Measurements from ENCODE around the gene RIT1. TPM values are rescaled to one million over a fixed set of nuclear protein-coding genes. Genes with fewer than 3 reads are reported as not detected.
"Not testable (repeated sequence)": the region's sequence is repeated elsewhere in the genome, so short reads cannot be mapped to it uniquely, and the experiment has no call there.

The RIT1 gene
- total RNA-seq, 1 experiment from 2014 or later = 26.4 TPM

- H4K20me1 ChIP-seq (ENCODE audit: control insufficient read depth, insufficient read depth, insufficient read length) = no peaks in the 10 kb centered on the region
- H3K14ac ChIP-seq (ENCODE audit: insufficient read depth, low read length) = no peak overlapping the region
- H2BK20ac ChIP-seq (ENCODE audit: low read depth, low read length, poor library complexity, severe bottlenecking) = no peak overlapping the region
- no peak overlapping the region for H3K18ac ChIP-seq (ENCODE audit: insufficient read length, low read depth, low read length)
- no peak overlapping the region for H3K4me3 Mint-ChIP-seq
- H3K9me3 Mint-ChIP-seq = no peaks in the 10 kb centered on the region
- H3K4me1 Mint-ChIP-seq = no peaks in the 10 kb centered on the region
- no peaks in the 10 kb centered on the region for H3K4me1 ChIP-seq (ENCODE audit: insufficient read depth, low read length)
- no peak for TF ChIP-seq CTCF (conservative IDR thresholded peaks at IDR 0.05)
- H4K8ac ChIP-seq (replicated peaks; ENCODE audit: insufficient read length, low read depth, low read length) = no peak overlapping the region
- no peaks in the 10 kb centered on the region for H3K79me1 ChIP-seq (ENCODE audit: insufficient read depth, low read depth, low read length, poor library complexity, severe bottlenecking)
- no peak overlapping the region for H3T11ph ChIP-seq (ENCODE audit: low read length)
- no peak overlapping the region for H4K91ac ChIP-seq (ENCODE audit: insufficient read length, low read depth, low read length)
- no peak overlapping the region for H2BK12ac ChIP-seq (ENCODE audit: insufficient read length, low read depth, low read length)
- H3K27ac ChIP-seq (ENCODE audit: insufficient read length, low read depth, low read length) = no peak overlapping the region
- H3K4me2 ChIP-seq (ENCODE audit: insufficient read depth, insufficient read length, low read length) = no peak overlapping the region
- no peak overlapping the region for H3K56ac ChIP-seq (ENCODE audit: insufficient read length, low read depth, low read length)
- no peak overlapping the region for H2AK5ac ChIP-seq (ENCODE audit: insufficient read length, low read length)
- no peak overlapping the region for H3K9ac ChIP-seq (ENCODE audit: extremely low read depth, insufficient read length, low read length)
- H3K23me2 ChIP-seq (ENCODE audit: insufficient read length, low read depth, low read length, poor library complexity, severe bottlenecking) = no peaks in the 10 kb centered on the region
- peaks cover 19 to 45% (median 44%) of the 10 kb centered on the region in 3 experiments; a peak in 6 of 7 replicates for H3K36me3 Mint-ChIP-seq (ENCODE audit: insufficient read depth in 1 of 3, low read depth in 3 of 3)
- H3K4ac ChIP-seq (ENCODE audit: low read depth, low read length) = no peak overlapping the region
- H2BK15ac ChIP-seq (ENCODE audit: low read depth, low read length) = no peak overlapping the region
- no CpG with 5 or more reads among the region's 1 CpG for WGBS (ENCODE audit: extremely low coverage, insufficient read length, low lambda C conversion rate)
- no peak for DNase-seq
- no peak overlapping the region for H2BK120ac ChIP-seq (ENCODE audit: low read depth, low read length, poor library complexity, severe bottlenecking)
- H2BK5ac ChIP-seq (ENCODE audit: insufficient read length, low read length) = no peak overlapping the region
- no peak overlapping the region for H3K27ac Mint-ChIP-seq
- H3K9me3 ChIP-seq (ENCODE audit: control insufficient read depth, low read depth, low read length) = no peaks in the 10 kb centered on the region
- no peaks in the 10 kb centered on the region for H3K27me3 ChIP-seq (ENCODE audit: insufficient read depth, low read length)
- H2AFZ ChIP-seq (ENCODE audit: low read length) = no peak overlapping the region
- no peak overlapping the region for H4K5ac ChIP-seq (ENCODE audit: insufficient read length, low read depth, low read length)
- H3K79me2 ChIP-seq (ENCODE audit: insufficient read depth, low read length) = no peaks in the 10 kb centered on the region
- no peaks in the 10 kb centered on the region for H3K27me3 Mint-ChIP-seq (ENCODE audit: low read depth)
- no peak overlapping the region for H3K23ac ChIP-seq (ENCODE audit: insufficient read length, low read depth, low read length)
These were observed 13.4 kb downstream of the RIT1 start for GRCh38 chr1:155897746-155898145.

DNA sequence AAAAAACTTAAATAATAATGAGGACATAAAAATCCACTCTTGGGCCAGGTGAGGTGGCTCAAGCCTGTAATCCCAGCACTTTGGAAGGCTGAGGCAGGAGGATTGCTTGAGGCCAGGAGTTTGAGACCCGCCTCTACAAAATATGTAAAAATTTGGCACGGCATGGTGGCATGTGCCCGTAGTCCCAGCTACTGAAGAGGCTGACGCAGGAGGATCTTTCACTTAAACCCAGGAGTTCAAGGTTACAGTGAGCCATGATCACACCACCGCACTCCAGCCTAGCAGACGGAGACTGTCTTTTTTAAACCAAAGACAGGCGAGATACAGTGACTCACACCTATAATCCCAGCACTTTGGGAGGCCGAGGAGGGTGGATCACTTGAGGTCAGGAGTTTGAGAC, 14.7 kb downstream of the RIT1 start:
- not testable (repeated sequence) for H2BK120ac ChIP-seq (ENCODE audit: low read depth, low read length, poor library complexity, severe bottlenecking); H3K4me1 Mint-ChIP-seq; H3K4me3 Mint-ChIP-seq; H3K27ac ChIP-seq (ENCODE audit: insufficient read length, low read depth, low read length); H4K8ac ChIP-seq (replicated peaks; ENCODE audit: insufficient read length, low read depth, low read length); H3K23ac ChIP-seq (ENCODE audit: insufficient read length, low read depth, low read length); H3K9ac ChIP-seq (ENCODE audit: extremely low read depth, insufficient read length, low read length); H3K27me3 ChIP-seq (ENCODE audit: insufficient read depth, low read length); H4K20me1 ChIP-seq (ENCODE audit: control insufficient read depth, insufficient read depth, insufficient read length); H3K27me3 Mint-ChIP-seq (ENCODE audit: low read depth); H3K9me3 Mint-ChIP-seq; H3K4ac ChIP-seq (ENCODE audit: low read depth, low read length); H3K56ac ChIP-seq (ENCODE audit: insufficient read length, low read depth, low read length); DNase-seq; H2BK15ac ChIP-seq (ENCODE audit: low read depth, low read length); H3K18ac ChIP-seq (ENCODE audit: insufficient read length, low read depth, low read length); H3T11ph ChIP-seq (ENCODE audit: low read length); H3K14ac ChIP-seq (ENCODE audit: insufficient read depth, low read length); H2BK12ac ChIP-seq (ENCODE audit: insufficient read length, low read depth, low read length); H4K5ac ChIP-seq (ENCODE audit: insufficient read length, low read depth, low read length); H2AFZ ChIP-seq (ENCODE audit: low read length); H4K91ac ChIP-seq (ENCODE audit: insufficient read length, low read depth, low read length); H3K9me3 ChIP-seq (ENCODE audit: control insufficient read depth, low read depth, low read length); H2AK5ac ChIP-seq (ENCODE audit: insufficient read length, low read length); H3K79me2 ChIP-seq (ENCODE audit: insufficient read depth, low read length); H3K4me1 ChIP-seq (ENCODE audit: insufficient read depth, low read length); H2BK5ac ChIP-seq (ENCODE audit: insufficient read length, low read length); H3K79me1 ChIP-seq (ENCODE audit: insufficient read depth, low read depth, low read length, poor library complexity, severe bottlenecking); H2BK20ac ChIP-seq (ENCODE audit: low read depth, low read length, poor library complexity, severe bottlenecking); H3K23me2 ChIP-seq (ENCODE audit: insufficient read length, low read depth, low read length, poor library complexity, severe bottlenecking); H3K4me2 ChIP-seq (ENCODE audit: insufficient read depth, insufficient read length, low read length)
- WGBS (ENCODE audit: extremely low coverage, insufficient read length, low lambda C conversion rate) = no CpG with 5 or more reads among the region's 8 CpGs
- H3K36me3 Mint-ChIP-seq (ENCODE audit: insufficient read depth in 1 of 3, low read depth in 3 of 3) = peaks cover 17 to 39% (median 38%) of the 10 kb centered on the region in 3 experiments; a peak in 6 of 7 replicates
- H3K27ac Mint-ChIP-seq = peak overlapping the region in 1 of 3 experiments; percentile 59; a peak in 1 of 7 replicates
